BJ (cell line): ENCODE measurements around the gene HEPH. TPM values are rescaled to one million over a fixed set of nuclear protein-coding genes. Genes with fewer than 3 reads are reported as not detected.
"Not testable (repeated sequence)": the region's sequence is repeated elsewhere in the genome, so short reads cannot be mapped to it uniquely, and the experiment has no call there.

Experiments used
- CTCF ChIA-PET: fragments of 350-600 bp; formaldehyde crosslinking; extraction: SDS; loops from one replicate; lab custom pipeline; 2021; ENCODE audit warnings: antibody characterized with exemption, inconsistent platforms; lab: Yijun Ruan, JAX
- POLR2A ChIA-PET: fragments of 300-600 bp; sonication (Branson Sonifier 250); formaldehyde crosslinking; extraction: SDS; loops from one replicate; lab custom pipeline; 2021; ENCODE audit warnings: antibody characterized with exemption; lab: Charles Lee
- DNase-seq: peaks from one replicate; pipeline ENCODE4 v3.0.0-alpha.2; 2011; ENCODE audit warnings: low read depth
- H3K27me3 ChIP-seq: 2 replicates; pipeline ENCODE4 v1.6.0; 2011; ENCODE audit warnings: low read length; ENCODE audit not compliant: control insufficient read depth, insufficient read depth
- H3K36me3 ChIP-seq: 2 replicates; pipeline ENCODE4 v1.5.1; 2011; ENCODE audit warnings: low read length; ENCODE audit not compliant: control insufficient read depth, insufficient read depth
- H3K4me3 ChIP-seq: 2 replicates; pipeline ENCODE4 v1.5.1; 2011; ENCODE audit warnings: low read depth, mild to moderate bottlenecking, control low read depth, low read length
- polyA minus RNA-seq: library from RNA; depleted of rRNA, polyadenylated mRNA; stranded (reverse); fragments of >200 nt; gene quantifications from 2 replicates; pipeline ENCODE4 v1.2.3, GENCODE V29; 2011; rRNA and poly(A)+ RNA removed
- polyA plus RNA-seq: library from polyadenylated mRNA; depleted of rRNA; stranded (reverse); fragments of >200 nt; gene quantifications from 2 replicates; pipeline ENCODE4 v1.2.3, GENCODE V29; 2011; rRNA removed
- TF ChIP-seq, protein P1 (sequence below): IDR thresholded peaks from 2 replicates; pipeline ENCODE4 v1.5.1; 2011; ENCODE audit warnings: low read depth, mild to moderate bottlenecking, control low read depth, inconsistent platforms, low read length, moderate library complexity; ENCODE audit not compliant: insufficient read depth

HEPH gene
- 8.6 and 10.4 TPM in 2 replicates for polyA plus RNA-seq
- polyA minus RNA-seq = 3.3 and 3.9 TPM in 2 replicates

DNA sequence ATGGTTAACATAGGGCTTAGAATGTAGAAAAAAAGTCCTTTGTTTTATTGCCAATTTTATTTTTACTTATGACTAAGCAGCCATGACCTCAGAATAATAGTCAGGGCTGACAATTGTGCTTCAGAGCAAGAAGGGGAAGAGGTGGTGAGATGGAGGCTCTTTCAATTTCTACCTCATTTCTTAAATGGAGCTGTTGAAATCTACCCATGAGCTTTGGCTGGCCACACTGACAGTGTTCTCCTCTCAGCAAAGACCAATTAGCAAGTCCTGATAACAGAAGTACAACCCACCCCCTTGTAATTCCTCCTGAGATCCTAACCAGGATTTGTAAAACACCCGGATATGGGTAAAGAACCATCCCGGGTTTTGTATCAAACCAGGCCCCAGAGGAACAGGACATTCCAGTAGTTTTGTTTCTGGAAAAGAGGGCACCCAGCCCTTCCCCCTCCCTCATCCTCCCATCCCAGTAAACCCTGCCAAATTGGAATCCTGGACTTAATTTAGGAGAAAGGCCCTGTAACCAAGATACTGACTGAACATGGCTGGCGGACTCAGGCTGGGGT lies at the start of gene HEPH:
Gene HEPH, plus strand, starts transcription at position 399 of the 563 bp plus-strand sequence. CDS start 6,324 bp downstream, outside the sequence.
- peak within 1 kb of the TSS; percentile 29 for H3K4me3 ChIP-seq
- CTCF ChIA-PET = interaction anchor here (1.1 kb wide), 1 partner anchor 567 kb away, joined by 3 read pairs; no protein-coding TSS in a partner anchor
- TF ChIP-seq, protein P1, sequence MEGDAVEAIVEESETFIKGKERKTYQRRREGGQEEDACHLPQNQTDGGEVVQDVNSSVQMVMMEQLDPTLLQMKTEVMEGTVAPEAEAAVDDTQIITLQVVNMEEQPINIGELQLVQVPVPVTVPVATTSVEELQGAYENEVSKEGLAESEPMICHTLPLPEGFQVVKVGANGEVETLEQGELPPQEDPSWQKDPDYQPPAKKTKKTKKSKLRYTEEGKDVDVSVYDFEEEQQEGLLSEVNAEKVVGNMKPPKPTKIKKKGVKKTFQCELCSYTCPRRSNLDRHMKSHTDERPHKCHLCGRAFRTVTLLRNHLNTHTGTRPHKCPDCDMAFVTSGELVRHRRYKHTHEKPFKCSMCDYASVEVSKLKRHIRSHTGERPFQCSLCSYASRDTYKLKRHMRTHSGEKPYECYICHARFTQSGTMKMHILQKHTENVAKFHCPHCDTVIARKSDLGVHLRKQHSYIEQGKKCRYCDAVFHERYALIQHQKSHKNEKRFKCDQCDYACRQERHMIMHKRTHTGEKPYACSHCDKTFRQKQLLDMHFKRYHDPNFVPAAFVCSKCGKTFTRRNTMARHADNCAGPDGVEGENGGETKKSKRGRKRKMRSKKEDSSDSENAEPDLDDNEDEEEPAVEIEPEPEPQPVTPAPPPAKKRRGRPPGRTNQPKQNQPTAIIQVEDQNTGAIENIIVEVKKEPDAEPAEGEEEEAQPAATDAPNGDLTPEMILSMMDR = no peak
- POLR2A ChIA-PET = no interaction called here
- H3K36me3 ChIP-seq = no peaks in the 10 kb centered on the region
- no peaks in the 10 kb centered on the region for H3K27me3 ChIP-seq
- no peak for DNase-seq

DNA sequence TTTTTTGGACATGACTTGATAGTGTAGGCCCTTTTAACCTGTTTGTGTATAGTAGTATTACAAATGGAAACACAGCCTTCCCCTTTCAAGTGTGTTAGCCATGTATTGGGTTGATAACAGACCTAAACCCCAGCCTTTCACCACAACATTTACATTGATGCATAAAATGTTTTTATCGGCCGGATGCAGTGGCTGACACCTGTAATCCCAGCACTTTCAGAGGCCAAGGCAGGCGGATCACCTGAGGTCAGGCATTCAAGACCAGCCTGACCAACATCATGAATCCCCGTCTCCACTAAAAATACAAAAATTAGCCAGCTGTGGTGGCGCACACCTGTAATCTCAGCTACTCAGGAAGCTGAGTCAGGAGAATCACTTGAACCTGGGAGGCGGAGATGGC lies 45.3 kb upstream of the HEPH start:
- H3K4me3 ChIP-seq, H3K36me3 ChIP-seq, H3K27me3 ChIP-seq, CTCF ChIA-PET, DNase-seq, POLR2A ChIA-PET: not testable (repeated sequence)

- H3K36me3 ChIP-seq, H3K4me3 ChIP-seq, DNase-seq, POLR2A ChIA-PET, CTCF ChIA-PET, H3K27me3 ChIP-seq: not testable (repeated sequence)
Measured at GRCh38 chrX:66121354-66121753, 42.7 kb upstream of the HEPH start.

DNA sequence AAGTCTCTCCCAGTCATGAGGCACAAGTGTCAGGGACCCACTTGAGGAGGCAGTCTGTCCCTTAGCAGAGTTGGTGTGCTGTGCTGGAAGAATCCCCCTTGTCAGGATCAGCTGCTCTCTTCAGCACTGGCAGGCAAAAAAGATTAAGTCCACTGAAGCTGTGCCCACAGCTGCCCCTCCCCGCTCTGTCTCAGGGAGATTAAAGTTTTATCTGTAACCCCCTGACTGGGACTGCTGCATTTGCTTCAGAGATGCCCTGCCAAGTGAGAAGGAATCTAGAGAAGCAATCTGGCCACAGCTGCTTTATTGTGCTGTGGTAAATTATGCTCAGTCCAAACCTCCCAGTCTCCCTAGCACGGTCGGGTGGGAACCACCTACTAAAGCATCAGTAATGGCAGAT lies 37.4 kb upstream of the HEPH start:
- POLR2A ChIA-PET = no interaction called here
- CTCF ChIA-PET = no interaction called here
- Histone ChIP-seq H3K36me3 (no peaks in the 10 kb centered on the region), H3K4me3 (no peak overlapping the region), H3K27me3 (no peaks in the 10 kb centered on the region)
- DNase-seq = no peak
- TF ChIP-seq, protein P1 = no peak

GRCh38 chrX:66130469-66130868 lies 33.6 kb upstream of the HEPH start:
- POLR2A ChIA-PET = no interaction called here
- TF ChIP-seq, protein P1 = no peak

GRCh38 chrX:66135284-66135683 lies 28.8 kb upstream of the HEPH start:
- CTCF ChIA-PET, POLR2A ChIA-PET, DNase-seq, H3K4me3 ChIP-seq, H3K36me3 ChIP-seq, H3K27me3 ChIP-seq: not testable (repeated sequence)

More at GRCh38 chrX:66130469-66130868, 33.6 kb upstream of the HEPH start:
- Histone ChIP-seq H3K27me3 (no peaks in the 10 kb centered on the region), H3K4me3 (no peak overlapping the region), H3K36me3 (no peaks in the 10 kb centered on the region)
- CTCF ChIA-PET = no interaction called here
- DNase-seq = no peak

DNA sequence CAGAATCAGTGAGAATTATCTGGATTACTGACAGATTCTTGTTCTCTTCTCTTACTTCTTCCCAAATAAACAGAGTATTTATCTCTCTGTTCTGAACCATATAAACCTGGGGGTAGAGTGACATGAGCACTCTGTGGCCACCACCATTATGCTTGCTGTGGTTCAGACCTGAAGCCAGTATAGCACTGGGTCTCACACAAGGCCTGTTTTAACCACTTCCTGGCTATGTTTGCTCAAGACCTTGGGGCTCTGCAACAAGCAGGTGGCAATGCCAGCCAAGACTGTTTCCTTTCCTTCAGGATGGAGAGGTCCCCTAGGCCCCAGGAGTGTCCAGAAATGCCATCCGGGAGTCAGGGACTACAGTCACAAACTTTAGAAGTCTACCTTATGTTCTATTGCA lies 21.7 kb upstream of the HEPH start:
- ChIA-PET CTCF (no interaction called here), POLR2A (no interaction called here)
- TF ChIP-seq, protein P1 = no peak
- Histone ChIP-seq H3K4me3 (no peak overlapping the region), H3K27me3 (no peaks in the 10 kb centered on the region), H3K36me3 (no peaks in the 10 kb centered on the region)
- DNase-seq = no peak
